Endothelial cell of umbilical vein (primary cell): ENCODE measurements around the gene LDLRAD4. TPM values are rescaled to one million over a fixed set of nuclear protein-coding genes. Genes with fewer than 3 reads are reported as not detected.

Experiments
- BruUV-seq: library from RNA; stranded (reverse); fragments of 400-500 nt; replicated peaks from 2 replicates; lab custom pipeline; 2021; lab: Mats Ljungman, UMichigan
- CTCF ChIA-PET: fragments of 300-600, 350-600 bp; sonication (Branson Sonifier 250); formaldehyde crosslinking; loops from one replicate; lab custom pipeline; 2021; ENCODE audit warnings: antibody characterized with exemption, inconsistent platforms; lab: Charles Lee
- POLR2A ChIA-PET: fragments of 300-600, 350-600 bp; sonication (Branson Sonifier 250); formaldehyde crosslinking; loops from one replicate; lab custom pipeline; 2021; ENCODE audit warnings: antibody characterized with exemption, inconsistent platforms; lab: Charles Lee
- DNase-seq: peaks from one replicate; pipeline ENCODE4 v3.0.0-alpha.2; 2011; ENCODE audit warnings: low read depth, low spot score
- FAIRE-seq: peaks from 2 replicates; lab custom pipeline; 2011; peaks lifted over from hg19 to GRCh38; lab: Jason Lieb, UNC
- H2AFZ ChIP-seq: 2 replicates; pipeline ENCODE4 v1.6.0; 2012; ENCODE audit warnings: low read depth, low read length, control low read depth, inconsistent platforms
- H3K27ac ChIP-seq: 2 replicates; pipeline ENCODE4 v1.5.1; 2011; ENCODE audit warnings: low read depth, mild to moderate bottlenecking, control low read depth, low read length, moderate library complexity; ENCODE audit not compliant: insufficient read depth
- H3K27me3 ChIP-seq, 2 experiments: 2 replicates each; pipeline versions ENCODE4 v1.6.0 to v1.6.1; 2011; ENCODE audit warnings: low read length in 2 of 2, mixed read lengths in 1 of 2; ENCODE audit not compliant: control insufficient read depth in 2 of 2, insufficient read depth in 2 of 2
- H3K36me3 ChIP-seq, 2 experiments: 2 replicates in 1 of 2; 3 replicates in 1 of 2; pipeline ENCODE4 v1.5.1; 2011; ENCODE audit warnings: low read length in 2 of 2, mild to moderate bottlenecking in 1 of 2, moderate library complexity in 1 of 2; ENCODE audit not compliant: control insufficient read depth in 2 of 2, insufficient read depth in 2 of 2; ENCODE audit errors: extremely low read depth in 1 of 2
- H3K4me1 ChIP-seq: 3 replicates; pipeline ENCODE4 v1.5.1; 2011; ENCODE audit warnings: mild to moderate bottlenecking, low read length; ENCODE audit not compliant: control insufficient read depth, insufficient read depth; ENCODE audit errors: extremely low read depth
- H3K4me2 ChIP-seq: 2 replicates; pipeline ENCODE4 v1.6.1; 2011; ENCODE audit warnings: low read length, control low read depth, mixed read lengths; ENCODE audit not compliant: insufficient read depth
- H3K4me3 ChIP-seq, 3 experiments: fragments of 200-600 bp in 1 of 3; sonication (generic), shearing (Covaris generic) in 1 of 3; replicated peaks in 1 of 3; 2 replicates each; pipeline ENCODE4 v1.5.1; 2011 to 2016; ENCODE audit warnings: control low read depth in 3 of 3, low read length in 3 of 3, mild to moderate bottlenecking in 2 of 3, inconsistent platforms in 1 of 3, low read depth in 1 of 3, moderate library complexity in 1 of 3; ENCODE audit not compliant: insufficient read depth in 1 of 3
- H3K79me2 ChIP-seq: 2 replicates; pipeline ENCODE4 v1.6.0; 2012; ENCODE audit warnings: low read length, inconsistent platforms; ENCODE audit not compliant: control insufficient read depth, insufficient read depth
- H3K9ac ChIP-seq: replicated peaks from 2 replicates; pipeline ENCODE3; 2011; ENCODE audit warnings: low read length, control low read depth; ENCODE audit not compliant: insufficient read depth; ENCODE audit errors: extremely low read depth
- H3K9me1 ChIP-seq: replicated peaks from 3 replicates; pipeline ENCODE4 v1.6.0; 2011; ENCODE audit warnings: mild to moderate bottlenecking, low read length; ENCODE audit not compliant: control insufficient read depth, insufficient read depth; ENCODE audit errors: extremely low read depth
- H3K9me3 ChIP-seq: replicated peaks from 2 replicates; pipeline ENCODE4 v1.5.1; 2012; ENCODE audit warnings: low read length, inconsistent platforms; ENCODE audit not compliant: control insufficient read depth, insufficient read depth
- H4K20me1 ChIP-seq: replicated peaks from 2 replicates; pipeline ENCODE3; 2011; ENCODE audit warnings: mild to moderate bottlenecking, low read length; ENCODE audit not compliant: control insufficient read depth, insufficient read depth; ENCODE audit errors: extremely low read depth
- EZH2 ChIP-seq: IDR thresholded peaks from 2 replicates; pipeline ENCODE4 v1.6.1; 2012; ENCODE audit warnings: borderline replicate concordance, low read depth, mild to moderate bottlenecking, moderate library complexity, low read length, inconsistent platforms; ENCODE audit not compliant: severe bottlenecking
- FOS ChIP-seq: IDR thresholded peaks from 2 replicates; pipeline ENCODE4 v1.6.1; 2011; ENCODE audit warnings: mild to moderate bottlenecking, low read length, moderate library complexity, borderline replicate concordance; ENCODE audit not compliant: insufficient read depth
- GATA2 ChIP-seq: IDR thresholded peaks from 2 replicates; pipeline ENCODE4 v1.7.0; 2011; ENCODE audit warnings: low read depth, mild to moderate bottlenecking, moderate library complexity, mixed read lengths, low read length; ENCODE audit not compliant: insufficient read length, insufficient read depth
- JUN ChIP-seq: IDR thresholded peaks from 2 replicates; pipeline ENCODE4 v1.6.1; 2011; ENCODE audit warnings: borderline replicate concordance, low read depth; ENCODE audit not compliant: insufficient read length, insufficient read depth
- MYC ChIP-seq: IDR thresholded peaks from one replicate; pipeline ENCODE4 v1.6.1; 2011; ENCODE audit warnings: mild to moderate bottlenecking, low read depth, low read length
- POLR2A ChIP-seq: IDR thresholded peaks from 2 replicates; pipeline ENCODE4 v1.6.1; 2012; ENCODE audit warnings: low read depth, mild to moderate bottlenecking, control low read depth, low read length
- POLR2AphosphoS5 ChIP-seq: IDR thresholded peaks from 2 replicates; pipeline ENCODE4 v1.6.1; 2012; ENCODE audit warnings: low read depth, mild to moderate bottlenecking, control low read depth, low read length, moderate library complexity; ENCODE audit not compliant: insufficient read depth
- dilution Hi-C: fragments of 300-500 bp; cut with MboI; formaldehyde crosslinking; loops from one replicate; pipeline ENCODE4 v1.15.0; 2019; ENCODE audit warnings: low sequenced_read_pairs; ENCODE audit not compliant: extremely low pct_ligation_motif_present
- intact Hi-C: fragments of 100-400 bp; cut with micrococcal nuclease; formaldehyde crosslinking; loops from one replicate; pipeline ENCODE4 v1.10.0; 2022
- polyA plus RNA-seq, 4 experiments: library from polyadenylated mRNA; depleted of rRNA in 3 of 4; stranded (reverse) in 3 of 4; unstranded in 1 of 4; fragments of >200 nt; gene quantifications; 2 replicates each; pipeline versions ENCODE4 v1.2.1 to v1.2.3, GENCODE V29; 2011 to 2012; ENCODE audit warnings: missing spikeins in 1 of 4
- total RNA-seq: library from RNA; stranded (reverse); gene quantifications from 2 replicates; pipeline ENCODE4 v1.2.3, GENCODE V29; 2021
- TF ChIP-seq, protein P1 (sequence below): IDR thresholded peaks from 2 replicates; pipeline ENCODE4 v1.6.1; 2011; ENCODE audit not compliant: insufficient read depth, insufficient read length
- TF ChIP-seq, protein P2 (sequence below), 2 donors: IDR thresholded peaks; 1 replicate in 1 of 2; 2 replicates in 1 of 2; pipeline ENCODE4 v1.5.1; 2011; ENCODE audit warnings: low read length in 2 of 2, mild to moderate bottlenecking in 2 of 2, moderate library complexity in 2 of 2, control low read depth in 1 of 2, inconsistent platforms in 1 of 2, low read depth in 1 of 2; ENCODE audit not compliant: insufficient read depth in 1 of 2; ENCODE audit errors: extremely low read depth in 1 of 2

LDLRAD4 gene
- total and polyA plus RNA-seq, 2 donors (not counting 3 experiments of a cell fraction or from before 2014, with no cell fraction given): 5.2 to 6.5 TPM

DNA sequence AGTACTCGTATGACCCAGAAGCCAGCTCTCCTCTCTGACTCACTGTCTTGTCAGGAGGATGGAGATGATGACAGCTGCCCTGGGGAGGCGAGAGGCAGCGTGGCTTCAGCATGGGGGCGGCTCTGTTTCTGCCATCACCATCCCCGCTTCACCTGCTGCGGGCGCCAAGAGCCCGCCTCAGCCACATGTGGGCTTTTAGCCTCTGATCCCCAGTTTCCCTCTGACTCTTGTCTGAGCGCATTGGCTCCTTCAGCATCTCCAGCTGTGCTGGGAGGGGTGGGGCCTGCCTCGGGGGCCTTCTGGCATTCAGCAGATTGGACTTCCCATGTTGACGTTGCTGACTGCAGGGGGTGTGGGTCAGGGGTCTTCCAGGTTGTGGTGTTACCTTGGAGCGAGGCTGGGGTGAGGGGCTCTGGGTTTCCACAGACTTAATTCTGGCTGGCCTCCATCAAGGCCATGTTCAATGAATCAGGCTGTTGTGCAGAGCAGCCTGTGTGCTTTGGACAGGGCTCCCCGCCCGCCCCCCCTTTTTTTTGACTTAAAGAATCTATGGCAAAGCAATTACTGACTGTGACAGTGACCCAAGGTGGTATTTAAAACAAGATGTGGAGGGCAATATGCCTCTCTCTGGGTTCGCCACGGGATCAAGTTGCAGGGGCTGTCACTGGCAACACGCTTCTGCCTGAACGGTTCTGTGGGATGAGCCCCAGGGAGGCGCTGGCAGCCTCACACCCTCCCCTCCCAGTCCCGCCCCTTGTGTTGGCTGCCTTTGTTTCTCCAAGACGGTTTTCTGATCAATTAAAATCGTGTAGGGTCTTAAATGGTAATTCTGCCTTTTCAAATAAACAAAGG is 228.3 kb downstream of the LDLRAD4 start:
- POLR2A ChIA-PET: no interaction called here
- Histone ChIP-seq H3K27ac (no peak overlapping the region), H3K9me3 (no peaks in the 10 kb centered on the region), H4K20me1 (no peaks in the 10 kb centered on the region), H3K4me2 (no peak overlapping the region), H3K36me3 (no peaks in the 10 kb centered on the region), H2AFZ (no peak overlapping the region), H3K9ac (no peak overlapping the region), H3K4me3 (no peak overlapping the region), H3K4me1 (no peaks in the 10 kb centered on the region), H3K79me2 (no peaks in the 10 kb centered on the region), H3K9me1 (no peaks in the 10 kb centered on the region), H3K27me3 (no peaks in the 10 kb centered on the region)
- FAIRE-seq (no peak), DNase-seq (no peak)
- BruUV-seq: no TSS peak
- intact Hi-C loops (loop anchor here (1.0 kb wide), 1 partner anchor 17 kb away; no protein-coding TSS in a partner anchor), dilution Hi-C loops (no loop called here)
- CTCF ChIA-PET: no interaction called here
- TF ChIP-seq EZH2 (no peak), JUN (no peak), MYC (no peak), FOS (no peak), POLR2A (no peak), POLR2AphosphoS5 (no peak), GATA2 (no peak)
- TF ChIP-seq, protein P1, sequence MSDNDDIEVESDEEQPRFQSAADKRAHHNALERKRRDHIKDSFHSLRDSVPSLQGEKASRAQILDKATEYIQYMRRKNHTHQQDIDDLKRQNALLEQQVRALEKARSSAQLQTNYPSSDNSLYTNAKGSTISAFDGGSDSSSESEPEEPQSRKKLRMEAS: no peak
- TF ChIP-seq, protein P2, sequence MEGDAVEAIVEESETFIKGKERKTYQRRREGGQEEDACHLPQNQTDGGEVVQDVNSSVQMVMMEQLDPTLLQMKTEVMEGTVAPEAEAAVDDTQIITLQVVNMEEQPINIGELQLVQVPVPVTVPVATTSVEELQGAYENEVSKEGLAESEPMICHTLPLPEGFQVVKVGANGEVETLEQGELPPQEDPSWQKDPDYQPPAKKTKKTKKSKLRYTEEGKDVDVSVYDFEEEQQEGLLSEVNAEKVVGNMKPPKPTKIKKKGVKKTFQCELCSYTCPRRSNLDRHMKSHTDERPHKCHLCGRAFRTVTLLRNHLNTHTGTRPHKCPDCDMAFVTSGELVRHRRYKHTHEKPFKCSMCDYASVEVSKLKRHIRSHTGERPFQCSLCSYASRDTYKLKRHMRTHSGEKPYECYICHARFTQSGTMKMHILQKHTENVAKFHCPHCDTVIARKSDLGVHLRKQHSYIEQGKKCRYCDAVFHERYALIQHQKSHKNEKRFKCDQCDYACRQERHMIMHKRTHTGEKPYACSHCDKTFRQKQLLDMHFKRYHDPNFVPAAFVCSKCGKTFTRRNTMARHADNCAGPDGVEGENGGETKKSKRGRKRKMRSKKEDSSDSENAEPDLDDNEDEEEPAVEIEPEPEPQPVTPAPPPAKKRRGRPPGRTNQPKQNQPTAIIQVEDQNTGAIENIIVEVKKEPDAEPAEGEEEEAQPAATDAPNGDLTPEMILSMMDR (IDR thresholded peaks at IDR 0.05; ENCODE audit: extremely low read depth in 1 of 2, insufficient read depth in 1 of 2, low read depth in 1 of 2, low read length in 2 of 2): no peak
